ENCODE results near the gene MKI67.
"Not testable (repeated sequence)": the region's sequence is repeated elsewhere in the genome, so short reads cannot be mapped to it uniquely, and the experiment has no call there.

MKI67 gene

DNA sequence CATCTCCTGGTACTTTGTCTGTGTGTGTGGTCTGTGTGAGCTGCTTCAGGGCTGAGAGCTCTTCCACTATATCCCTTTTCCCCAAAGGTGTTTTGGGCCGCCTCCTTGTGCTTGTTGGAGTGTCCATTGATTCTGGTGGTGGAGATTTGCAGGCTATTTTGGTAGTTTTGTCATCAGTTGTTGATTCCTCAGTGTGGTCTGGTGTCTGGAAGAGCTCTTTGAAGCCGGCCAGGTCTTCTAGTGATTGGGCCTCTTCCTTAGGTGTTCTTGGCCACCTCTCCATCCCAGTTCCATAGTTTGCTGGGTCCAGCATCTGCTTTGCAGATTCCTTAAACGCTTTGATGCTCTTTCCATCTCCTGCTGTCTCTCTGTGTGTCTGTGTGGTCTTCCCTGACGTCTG lies 20.8 kb downstream of the MKI67 start:
- no peak for FAIRE-seq

DNA sequence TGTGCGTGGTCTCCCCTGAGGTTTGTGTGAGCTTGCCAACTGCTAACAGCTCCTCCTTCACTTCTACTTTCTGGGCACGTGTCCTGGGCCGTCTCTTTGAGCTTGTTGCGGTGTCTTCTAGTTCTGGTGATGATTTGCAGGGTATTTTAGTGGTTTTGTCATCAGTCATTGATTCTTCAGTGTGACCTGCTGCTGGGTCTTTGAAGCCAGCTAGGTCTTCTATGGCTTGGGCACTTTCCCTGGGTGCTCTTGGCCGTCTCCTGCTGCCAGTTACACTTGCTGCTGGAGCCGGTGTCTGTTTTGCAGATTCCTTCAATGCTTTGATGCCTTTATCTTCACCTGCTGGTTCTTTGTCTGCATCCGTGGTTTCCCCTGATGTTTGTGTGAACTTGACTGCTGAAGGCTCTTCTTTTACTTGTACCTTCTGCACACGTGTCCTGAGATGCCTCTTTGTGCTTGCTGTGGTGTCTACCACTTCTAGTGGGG lies 23.0 kb downstream of the MKI67 start:
- FAIRE-seq: no peak

DNA sequence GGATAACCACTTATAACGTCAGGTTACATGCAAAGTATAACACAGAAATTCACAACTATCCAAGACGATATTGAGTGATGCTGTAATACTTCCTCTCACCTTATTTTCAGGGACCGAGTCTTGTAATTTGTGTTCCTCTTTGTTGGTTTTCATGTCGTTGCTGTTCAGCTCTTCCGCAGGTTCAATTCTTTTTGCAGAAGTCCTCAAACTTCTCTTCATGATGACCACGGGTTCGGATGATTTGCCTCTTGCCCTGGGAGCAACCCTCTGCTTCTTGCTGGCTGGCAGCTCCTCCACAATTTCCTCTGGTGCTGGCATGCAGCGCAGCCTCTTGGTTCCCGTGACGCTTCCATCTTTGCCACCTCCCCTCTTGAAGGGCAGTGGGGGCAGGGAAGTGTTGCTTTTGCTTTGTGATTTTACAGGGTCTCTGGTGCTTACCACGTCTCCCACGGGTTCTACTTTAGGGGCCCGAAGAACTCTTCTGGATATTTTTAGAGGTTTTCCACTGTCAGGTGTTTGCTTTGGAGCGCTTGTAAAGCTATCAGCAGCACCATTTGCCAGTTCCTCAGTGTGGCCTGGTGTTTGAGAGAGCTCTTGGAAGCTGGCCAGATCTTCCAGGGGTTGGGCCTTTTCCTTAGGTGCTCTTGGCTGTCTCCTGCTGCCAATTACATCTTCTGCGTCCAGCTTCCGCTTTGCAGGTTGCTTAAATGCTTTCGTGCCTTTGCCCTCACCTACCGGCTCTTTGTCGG lies 23.6 kb downstream of the MKI67 start:
- FAIRE-seq: no peak

DNA sequence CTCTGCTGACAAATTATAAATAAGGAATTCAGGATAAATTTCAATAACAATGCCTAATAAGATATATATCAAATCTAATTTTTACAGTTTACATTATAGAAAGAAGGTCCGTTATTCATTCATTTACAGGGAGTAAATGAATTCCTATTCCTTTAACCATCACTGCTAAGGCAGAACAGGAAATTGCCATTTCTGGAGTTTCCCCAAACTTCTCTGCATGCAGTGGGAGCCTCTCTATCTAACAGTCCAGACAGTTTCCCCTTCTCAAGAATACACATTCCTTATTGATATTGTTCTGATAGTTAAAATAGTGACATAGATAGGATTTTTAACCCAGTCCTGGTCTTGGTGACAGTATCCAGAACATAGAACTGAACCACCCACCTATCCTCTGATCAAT lies 24.3 kb downstream of the MKI67 start:
- FAIRE-seq: no peak

DNA sequence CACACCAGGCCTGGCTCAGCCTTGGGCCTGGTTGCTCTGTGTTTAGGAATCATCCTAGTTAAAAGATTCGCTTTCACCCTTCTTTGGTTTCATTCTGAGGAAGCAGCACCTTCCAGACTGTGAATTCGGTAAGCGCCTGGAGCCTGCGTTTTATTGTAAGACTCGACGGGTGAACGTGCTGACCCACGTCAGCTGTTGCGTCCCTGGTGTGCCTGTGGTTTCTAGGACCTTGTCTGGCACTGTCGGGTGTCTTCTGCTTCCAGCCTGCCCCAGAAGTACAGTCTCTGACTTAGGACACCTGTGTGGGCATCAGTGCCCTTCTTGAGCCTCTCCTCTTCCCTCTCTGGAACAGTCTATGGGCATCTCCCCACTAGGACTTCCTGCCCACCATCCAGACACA lies 26.3 kb downstream of the MKI67 start:
- FAIRE-seq: no peak

DNA sequence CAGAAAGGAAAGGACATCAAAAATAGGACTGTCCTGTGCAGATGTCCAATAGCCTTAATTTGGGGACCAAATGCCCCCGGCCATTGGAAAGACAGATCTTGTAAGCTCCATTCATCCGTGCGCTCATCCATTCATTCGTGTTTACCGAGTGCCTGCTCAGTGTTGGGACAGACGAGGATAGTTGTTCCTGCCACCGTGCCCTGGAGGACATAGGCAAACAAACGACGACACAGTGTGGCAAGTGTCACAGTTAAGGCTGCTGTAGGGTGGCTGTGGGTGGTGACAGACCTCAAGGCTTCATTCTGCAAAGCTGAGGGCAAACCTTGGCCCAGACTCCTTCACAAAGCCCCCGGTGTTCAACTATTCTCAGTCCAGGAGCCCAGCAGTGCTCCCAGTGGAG lies 27.6 kb downstream of the MKI67 start:
- FAIRE-seq: no peak

DNA sequence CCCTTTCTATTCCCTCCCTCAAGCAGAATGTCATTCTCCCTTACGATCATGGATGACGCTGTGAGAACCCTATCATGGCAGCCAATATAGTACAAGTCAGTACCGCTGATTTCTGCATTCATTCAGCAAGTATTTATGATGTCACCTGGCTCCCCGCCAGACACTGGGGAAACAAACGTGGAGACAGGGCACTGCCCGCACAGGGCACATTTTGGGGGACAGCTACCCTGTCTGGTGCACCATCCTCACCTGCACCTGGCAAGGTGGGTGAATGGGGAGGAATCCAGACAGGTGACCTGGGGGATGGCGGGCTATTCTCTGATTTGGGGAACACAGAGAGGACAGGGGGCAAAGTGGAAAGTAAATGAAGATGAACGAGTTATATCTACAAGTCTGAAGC lies 28.4 kb downstream of the MKI67 start:
- no peak for FAIRE-seq

DNA sequence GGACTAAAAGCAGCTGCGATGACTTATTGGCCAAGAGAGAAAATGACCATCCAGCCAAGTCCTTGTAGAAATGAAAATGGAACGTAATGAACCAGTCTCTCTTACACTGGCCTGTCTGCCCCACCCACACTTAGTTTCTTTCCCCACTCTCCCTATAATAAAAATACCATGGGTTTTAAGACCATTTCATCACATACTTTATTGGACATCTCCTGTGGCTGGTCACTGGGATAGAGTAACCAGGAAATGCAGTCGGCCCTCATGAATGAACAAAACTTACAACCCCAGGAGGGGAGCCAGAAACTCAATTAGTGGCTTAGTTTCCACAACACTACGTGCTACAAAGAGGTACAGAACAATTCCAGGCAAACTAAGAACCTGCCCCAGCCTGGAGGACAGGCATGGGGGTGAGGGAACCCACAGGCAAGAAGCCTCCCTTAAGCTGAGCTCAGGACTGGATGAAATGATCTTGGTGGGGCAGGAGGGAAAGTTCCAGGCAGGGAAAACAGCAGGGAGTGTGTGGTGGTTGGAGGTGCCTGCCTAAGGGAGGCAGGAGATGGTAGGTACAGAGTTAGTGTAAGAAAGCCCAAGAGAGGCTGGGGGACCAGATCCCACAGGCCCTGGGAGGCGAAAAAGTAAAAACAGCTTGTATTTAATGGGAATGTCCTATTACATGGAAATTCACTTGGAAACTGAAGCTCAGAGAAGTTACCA lies 29.6 kb downstream of the MKI67 start:
- no peak for FAIRE-seq

DNA sequence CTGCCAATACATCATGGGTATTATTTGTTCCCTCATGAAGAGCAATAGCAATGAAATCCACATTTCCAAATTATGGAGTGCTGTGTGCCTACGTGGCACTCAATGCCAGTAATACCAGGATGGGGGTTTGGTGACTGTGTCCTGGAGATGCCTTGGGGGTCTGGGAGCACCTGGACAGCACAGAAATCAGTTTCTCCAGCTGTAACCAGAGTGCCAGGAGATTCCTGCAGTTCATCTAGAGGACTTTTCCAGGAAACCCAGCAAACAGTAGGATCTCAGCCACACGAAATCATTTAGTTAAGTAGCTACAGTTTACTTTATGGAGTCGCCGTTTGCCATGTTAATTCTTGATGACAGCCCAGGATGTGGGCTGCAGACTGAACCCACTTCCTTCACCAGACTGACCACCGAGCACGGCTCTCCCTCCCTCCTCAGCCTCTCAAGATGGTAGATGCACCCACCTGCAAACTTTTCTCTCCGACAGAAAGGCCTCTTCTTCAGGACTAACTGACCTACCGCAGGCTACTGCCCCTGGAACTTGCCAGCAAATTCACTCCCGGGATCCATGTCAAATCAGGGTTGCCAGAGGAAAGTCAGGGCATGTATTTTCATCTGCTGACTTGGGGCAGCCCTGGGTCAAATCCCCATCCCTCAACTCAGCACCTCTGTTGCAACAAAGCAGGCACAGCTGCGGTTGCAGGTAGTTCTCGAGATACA lies 30.3 kb downstream of the MKI67 start:
- no peak for FAIRE-seq

DNA sequence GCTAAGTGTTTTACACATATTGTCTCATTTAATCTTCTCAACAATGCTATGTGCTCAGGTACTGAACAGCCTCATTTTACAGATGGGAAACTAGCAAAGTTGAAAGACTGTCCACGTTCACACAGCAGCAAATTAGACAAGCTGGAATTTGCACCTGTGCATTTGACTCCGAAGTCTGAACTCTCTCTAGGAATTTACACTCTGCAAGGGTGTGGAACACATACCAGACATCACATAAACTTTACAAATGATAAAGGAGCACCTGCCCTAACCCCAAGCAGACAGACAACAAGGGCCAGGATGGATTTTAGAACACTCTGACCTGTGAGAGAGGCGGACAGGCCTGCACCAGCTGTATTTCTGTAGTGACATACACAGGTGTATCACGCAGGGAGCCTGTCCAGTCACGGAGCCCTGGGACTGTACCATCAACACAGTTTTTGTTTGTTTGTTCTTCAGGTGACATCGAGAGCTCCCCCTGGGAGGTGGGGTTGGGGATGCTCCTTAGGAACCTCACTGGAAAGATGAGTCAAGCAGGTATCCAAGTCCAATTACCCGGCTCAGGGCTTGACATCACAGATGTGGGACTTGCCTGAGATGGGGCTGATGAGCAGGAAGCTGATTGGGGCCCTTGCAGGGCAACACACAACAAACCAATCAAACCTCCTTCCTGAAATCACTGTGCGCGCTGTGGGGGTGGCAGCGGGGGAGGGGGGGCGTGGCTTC lies 31.0 kb downstream of the MKI67 start:
- no peak for FAIRE-seq

DNA sequence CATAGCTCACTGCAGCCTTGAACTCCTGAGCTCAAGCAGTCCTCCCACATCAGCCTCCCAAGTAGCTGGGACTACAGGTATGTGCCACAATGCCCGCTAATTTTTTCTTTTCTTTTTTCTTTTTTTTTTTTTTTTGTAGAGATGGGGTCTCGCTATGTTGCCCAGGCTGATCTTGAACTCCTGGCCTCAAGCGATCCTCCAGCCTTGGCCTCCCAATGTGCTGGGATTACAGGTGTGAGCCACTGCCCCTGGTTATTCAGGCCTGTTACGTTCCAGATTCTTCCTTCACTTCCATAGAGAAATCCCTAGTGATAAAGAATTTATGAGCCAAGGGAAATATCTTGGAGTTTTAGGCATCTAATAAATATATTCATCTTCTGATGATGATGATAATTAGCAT lies 31.6 kb downstream of the MKI67 start:
- FAIRE-seq: not testable (repeated sequence)

DNA sequence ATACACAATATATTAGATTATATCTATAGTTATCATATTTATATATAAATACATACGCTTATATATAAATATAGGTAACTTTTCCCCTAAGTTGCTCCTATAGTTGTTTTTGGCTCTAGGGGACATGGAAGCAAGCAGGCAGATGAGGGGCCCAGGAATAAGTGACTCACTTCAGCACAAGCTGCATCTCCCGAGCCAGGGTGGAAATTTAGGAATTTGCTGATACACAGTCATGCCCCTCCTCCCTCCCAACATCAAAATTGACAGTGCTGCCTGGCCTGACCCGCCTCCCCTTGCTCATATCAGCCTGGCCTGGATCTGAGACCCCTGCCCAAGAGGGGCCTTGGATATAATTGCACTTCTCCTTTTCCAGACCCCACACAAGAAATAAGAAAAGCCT lies 33.8 kb downstream of the MKI67 start:
- no peak for FAIRE-seq

DNA sequence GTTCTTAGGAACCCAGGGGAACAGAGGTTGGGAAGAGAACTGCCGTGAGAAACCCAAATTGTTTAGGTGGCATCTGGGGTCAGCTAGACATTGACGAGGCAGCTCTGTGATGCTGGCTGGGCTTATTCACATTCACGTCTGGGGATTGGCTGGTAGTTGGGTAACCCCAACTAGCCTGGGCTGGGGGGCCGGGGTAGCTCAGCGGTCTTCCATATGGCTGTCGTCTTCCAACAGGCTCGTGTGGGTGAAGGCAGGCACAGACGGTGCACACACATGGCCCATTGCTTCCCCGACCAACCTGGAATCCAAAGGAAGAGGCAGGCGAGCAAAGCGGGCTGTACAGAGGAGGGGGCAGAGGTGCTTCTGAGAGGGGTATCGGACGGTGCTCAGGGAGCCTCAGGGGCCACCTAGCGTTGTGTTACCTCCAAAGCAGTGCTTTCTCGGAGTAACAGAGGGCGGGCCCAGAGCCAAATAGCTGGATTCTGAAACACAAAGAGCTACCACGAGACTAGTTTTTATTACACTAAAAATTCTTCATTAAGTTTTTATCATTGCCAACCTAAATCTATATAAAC lies 34.5 kb downstream of the MKI67 start:
- no peak for FAIRE-seq

DNA sequence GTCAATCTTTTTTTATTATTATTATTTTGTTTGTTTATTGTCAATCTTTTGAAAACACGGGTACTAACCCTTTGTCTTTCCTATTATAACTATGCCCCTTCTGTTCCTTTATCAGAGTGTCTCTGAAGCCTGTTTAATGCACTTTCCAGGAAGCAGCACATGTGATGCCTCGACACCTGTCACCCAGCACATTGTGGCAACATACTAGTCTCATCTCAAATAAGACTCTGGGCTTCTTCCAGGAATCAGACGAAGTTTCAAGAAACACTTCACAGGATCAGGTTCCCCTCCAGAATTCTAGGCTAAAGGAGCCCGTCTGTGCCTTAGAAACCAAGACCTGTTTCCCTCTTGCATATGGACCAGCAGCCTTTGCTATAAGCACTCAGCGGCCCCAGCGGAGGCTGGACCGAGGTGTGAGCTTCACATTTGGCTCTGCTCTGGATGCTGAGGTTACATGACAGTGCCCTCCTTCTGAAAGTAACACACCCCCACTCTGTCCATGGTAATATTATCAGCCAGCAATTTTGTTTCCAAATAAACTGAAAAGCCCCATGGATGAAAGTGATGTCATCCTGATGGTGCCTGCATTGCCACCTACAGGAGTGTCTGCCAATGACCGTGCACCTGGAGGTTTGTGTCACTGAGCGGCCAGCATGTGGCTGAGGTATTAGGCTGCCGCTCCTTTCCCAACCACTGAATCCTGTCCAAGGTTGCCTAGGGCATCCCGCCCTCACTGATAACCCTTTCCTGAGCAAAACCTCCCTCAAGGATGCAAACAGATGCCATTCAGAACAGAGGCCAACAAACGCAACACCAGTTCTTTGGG lies 38.1 kb downstream of the MKI67 start:
- FAIRE-seq: no peak

DNA sequence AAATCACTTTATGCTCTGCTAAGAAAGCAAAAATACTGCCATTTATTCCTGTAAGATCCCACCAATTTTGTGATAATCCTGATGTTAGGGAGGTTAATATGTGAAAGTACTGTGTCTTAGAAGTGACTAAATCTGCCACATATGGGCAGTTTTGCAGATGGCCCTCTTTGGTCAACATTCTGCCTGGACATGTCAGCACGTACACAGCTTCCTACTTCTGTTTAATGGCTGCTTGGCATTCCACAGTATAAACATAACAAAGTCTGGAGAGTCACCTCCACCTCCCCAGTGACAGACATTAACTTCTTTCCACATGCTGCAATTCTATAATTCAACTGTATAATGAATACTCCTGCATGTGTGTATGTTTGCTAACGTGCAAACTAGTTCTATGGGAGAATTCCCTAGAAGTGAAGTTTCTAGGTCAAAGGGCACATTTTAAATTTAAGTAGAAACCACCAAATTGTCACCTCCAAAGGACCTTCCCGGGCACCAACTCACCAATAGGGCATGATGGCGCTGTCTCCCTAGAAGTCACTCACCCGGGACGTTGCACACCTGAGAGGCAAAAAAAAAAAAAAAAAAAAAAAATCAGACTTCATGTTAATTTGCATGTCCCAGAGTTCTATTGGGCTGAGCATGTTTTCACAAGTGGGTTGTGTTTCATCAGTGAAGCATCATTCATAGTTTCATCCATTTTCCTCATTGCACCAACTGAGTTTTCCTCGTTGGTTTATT lies 38.9 kb downstream of the MKI67 start:
- FAIRE-seq: no peak

DNA sequence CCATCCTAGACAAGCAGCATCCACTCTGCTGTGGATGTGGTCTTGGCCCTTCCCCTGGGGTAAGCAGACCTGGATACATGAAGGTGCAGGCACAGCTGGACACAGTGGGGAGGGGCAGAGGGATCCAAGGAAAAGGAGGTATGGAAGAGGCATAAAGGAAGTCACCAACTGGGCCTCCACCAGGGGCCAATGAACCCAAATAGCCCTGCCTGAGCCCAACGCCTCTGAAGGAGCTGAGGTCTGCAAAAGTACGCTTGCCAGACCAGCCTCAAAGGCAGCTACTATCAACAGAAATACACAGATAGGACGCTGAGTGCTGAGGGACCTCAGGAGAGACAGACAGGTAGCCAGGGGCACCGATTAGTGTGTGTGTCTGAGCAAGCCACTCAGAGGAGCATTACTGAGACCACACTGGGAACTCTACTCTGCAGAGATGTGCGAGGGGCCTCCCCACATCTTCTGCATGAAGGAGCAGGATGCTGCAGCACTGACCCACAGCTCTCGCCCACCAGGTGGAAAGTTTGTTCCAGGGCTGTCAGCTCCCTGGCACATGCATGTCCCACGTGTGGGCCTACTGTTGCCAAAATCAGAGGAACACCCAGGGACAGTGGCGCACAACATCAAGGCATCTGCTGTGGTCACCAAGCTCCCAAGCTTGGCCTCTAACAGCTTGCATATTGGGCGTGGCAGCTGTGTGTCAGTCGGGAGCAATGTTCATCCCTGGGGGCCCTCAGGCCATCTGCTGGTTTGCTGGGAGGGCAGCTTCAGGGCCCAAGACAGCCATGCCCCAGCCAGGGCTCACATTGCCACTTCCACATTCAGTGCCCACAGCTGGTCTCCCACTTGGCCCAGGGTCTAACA lies 40.0 kb downstream of the MKI67 start:
- FAIRE-seq: no peak

DNA sequence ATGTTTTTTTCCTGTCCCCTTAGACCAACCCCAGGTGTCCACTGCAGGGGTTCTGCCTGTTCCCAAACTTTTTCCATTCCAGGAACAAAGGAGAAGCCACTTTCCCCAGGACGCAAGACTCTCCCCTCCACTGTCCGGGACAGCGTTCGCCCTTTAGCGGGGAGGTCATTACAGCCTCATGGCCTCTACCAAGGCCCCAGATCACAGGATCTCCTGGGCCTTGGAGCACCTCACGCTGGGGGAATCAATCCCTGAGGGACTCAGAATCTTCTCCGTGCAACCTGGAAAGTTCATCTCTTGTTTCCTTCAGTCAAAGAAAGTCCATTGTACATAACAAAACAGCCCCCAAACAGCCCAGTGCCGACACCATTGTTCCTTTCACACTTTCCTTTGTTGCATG lies 41.2 kb downstream of the MKI67 start:
- no peak for FAIRE-seq

DNA sequence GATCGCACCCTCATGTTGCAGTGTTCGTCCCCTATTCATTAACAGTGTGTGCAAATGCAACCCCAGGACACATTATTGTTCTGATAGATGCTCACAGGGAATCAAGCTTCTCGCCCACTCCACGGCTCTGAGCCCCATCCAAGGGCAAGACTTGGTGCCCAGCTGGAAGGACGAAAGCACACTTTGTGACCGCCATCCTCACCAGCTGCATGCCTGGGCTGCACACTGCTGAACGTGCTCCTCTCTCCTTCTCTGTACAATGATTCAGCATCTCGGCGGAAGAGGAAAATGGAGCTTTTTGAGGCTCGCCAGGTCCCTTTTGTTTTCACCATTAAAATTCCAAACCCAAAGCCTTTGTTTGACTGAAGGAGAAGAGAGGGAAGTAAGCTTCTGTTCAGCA lies 41.9 kb downstream of the MKI67 start:
- no peak for FAIRE-seq

DNA sequence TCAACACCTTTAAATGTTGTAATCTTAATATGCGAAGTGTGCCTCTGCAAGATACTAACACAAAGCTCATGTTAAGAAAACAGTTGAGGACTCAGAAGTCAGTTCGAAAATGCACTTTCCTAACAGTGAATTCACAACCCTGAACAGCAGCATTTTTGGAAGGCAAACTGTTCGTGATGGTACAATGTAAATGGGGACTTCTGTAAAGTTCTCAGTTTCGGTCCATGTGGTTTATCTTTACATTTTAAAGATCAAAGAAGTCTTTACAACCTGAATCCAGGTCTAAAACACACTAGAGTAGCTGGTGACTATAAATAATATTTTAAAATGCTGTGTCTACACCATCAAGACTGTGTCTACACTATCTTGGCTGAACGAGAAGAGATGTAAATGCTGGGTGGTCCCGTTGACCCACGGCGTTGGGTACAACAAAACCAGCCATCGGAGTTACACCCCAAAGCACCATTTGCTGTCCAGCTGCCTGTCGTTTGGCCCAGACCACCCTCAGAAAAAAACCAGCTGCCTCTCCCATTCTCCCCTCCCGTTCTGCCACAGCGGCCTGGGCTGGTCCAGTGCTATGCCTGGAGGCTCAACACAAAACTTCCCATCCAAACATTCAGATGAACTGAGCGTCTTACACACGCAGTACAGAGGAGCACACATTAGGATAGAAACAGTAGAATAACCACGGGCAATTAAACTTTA lies 42.9 kb downstream of the MKI67 start:
- no peak for FAIRE-seq
